ENCODE results near the gene IL17D. TPM values are rescaled to one million over a fixed set of nuclear protein-coding genes. Genes with fewer than 3 reads are reported as not detected.

IL17D gene
- total RNA-seq, 1 experiment from 2014 or later = 2.2 TPM

DNA sequence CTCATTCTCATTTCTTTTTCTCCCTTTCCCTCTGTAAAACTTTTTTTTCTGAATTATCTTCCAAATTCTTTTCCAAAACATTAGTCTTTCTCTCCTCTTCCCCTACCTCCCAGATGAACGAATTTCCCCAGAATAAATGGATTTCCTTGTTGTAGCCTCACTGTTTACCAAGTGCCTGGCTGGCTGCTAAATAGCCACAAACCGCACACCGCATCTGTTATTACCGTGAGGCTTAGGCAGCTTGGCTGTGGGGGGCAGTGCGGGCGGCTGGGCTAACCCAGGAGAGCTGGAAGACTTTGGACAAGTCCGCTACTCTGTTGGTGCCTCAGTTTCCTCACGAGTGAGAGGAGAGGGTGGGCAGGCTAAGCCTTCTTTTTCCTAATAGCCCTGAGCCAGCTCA, 10.7 kb downstream of the IL17D start:
- no TSS peak for BruUV-seq (replicated peaks)
- Mint-ChIP-seq H3K27ac (ENCODE audit: unreplicated experiment) (no peak overlapping the region), H3K27me3 (ENCODE audit: insufficient read depth, unreplicated experiment) (no peaks in the 10 kb centered on the region), H3K36me3 (ENCODE audit: insufficient read depth, unreplicated experiment) (peaks cover 6% of the 10 kb centered on the region), H3K9me3 (ENCODE audit: unreplicated experiment) (no peaks in the 10 kb centered on the region), H3K4me1 (ENCODE audit: low read depth, unreplicated experiment) (no peaks in the 10 kb centered on the region), H3K4me3 (ENCODE audit: unreplicated experiment) (no peak overlapping the region)
- no peaks in the 10 kb centered on the region for H3K36me3 ChIP-seq (ENCODE audit: control insufficient read depth, insufficient read depth, low read length)
- no peaks in the 10 kb centered on the region for H3K9me3 ChIP-seq
- H3K4me3 ChIP-seq (ENCODE audit: low read depth, low read length) = no peak overlapping the region
- CTCF ChIA-PET = no interaction called here
- POLR2A ChIA-PET = no interaction called here
- DNase-seq = no peak
- H3K4me1 ChIP-seq = peaks cover 8% of the 10 kb centered on the region; the same call in 1 of the 2 replicates
- intact Hi-C loops (cut with micrococcal nuclease; ENCODE audit: unreplicated experiment) = no loop called here
- H3K27me3 ChIP-seq (replicated peaks; ENCODE audit: control insufficient read depth, insufficient read depth, low read length) = no peaks in the 10 kb centered on the region
- TF ChIP-seq, protein P1, sequence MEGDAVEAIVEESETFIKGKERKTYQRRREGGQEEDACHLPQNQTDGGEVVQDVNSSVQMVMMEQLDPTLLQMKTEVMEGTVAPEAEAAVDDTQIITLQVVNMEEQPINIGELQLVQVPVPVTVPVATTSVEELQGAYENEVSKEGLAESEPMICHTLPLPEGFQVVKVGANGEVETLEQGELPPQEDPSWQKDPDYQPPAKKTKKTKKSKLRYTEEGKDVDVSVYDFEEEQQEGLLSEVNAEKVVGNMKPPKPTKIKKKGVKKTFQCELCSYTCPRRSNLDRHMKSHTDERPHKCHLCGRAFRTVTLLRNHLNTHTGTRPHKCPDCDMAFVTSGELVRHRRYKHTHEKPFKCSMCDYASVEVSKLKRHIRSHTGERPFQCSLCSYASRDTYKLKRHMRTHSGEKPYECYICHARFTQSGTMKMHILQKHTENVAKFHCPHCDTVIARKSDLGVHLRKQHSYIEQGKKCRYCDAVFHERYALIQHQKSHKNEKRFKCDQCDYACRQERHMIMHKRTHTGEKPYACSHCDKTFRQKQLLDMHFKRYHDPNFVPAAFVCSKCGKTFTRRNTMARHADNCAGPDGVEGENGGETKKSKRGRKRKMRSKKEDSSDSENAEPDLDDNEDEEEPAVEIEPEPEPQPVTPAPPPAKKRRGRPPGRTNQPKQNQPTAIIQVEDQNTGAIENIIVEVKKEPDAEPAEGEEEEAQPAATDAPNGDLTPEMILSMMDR (IDR thresholded peaks at IDR 0.05; ENCODE audit: insufficient read depth in 1 of 2, low read depth in 1 of 2, low read length in 1 of 2, severe bottlenecking in 1 of 2, unreplicated experiment in 1 of 2) = no peak

DNA sequence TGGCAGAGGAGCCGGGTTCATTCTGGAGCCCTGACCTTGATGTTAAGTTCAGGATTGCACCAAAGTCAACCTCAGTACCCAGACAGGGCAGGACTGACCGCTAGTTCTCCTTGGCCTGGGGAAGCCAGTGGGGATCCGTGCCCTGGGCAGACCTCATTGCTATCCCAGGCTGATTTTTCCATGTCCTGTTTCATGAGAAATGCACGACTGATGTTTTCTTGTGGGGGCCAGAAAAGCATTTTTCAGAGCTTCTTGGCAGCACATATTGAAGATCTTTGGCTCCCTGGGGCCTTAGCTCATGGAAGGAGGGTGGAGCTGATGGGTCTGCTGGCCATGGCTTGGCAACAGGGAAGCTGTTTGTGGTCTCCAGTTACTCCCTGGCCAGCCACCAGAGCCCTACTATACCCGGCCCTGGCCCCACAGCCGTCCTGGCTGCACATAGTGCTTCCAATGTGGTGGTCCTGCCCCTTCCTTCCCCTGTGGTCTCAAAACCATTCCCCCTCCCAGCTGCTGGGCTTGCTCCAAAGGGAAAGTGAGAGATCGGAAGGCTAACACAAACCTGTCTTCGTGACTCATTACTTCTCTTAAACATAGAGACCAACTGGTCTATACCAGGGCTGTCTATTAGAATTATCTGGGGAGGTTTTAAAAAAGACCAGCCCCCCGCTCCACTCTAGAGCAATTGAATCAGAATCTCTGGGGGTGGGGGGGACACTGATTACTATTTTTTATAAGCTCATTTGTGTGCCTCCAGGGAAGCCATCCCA, 11.2 kb downstream of the IL17D start:
- TF ChIP-seq, protein P1 (IDR thresholded peaks at IDR 0.05; ENCODE audit: insufficient read depth in 1 of 2, low read depth in 1 of 2, low read length in 1 of 2, severe bottlenecking in 1 of 2, unreplicated experiment in 1 of 2) = no peak
- Mint-ChIP-seq H3K27ac (ENCODE audit: unreplicated experiment) (no peak overlapping the region), H3K9me3 (ENCODE audit: unreplicated experiment) (no peaks in the 10 kb centered on the region), H3K36me3 (ENCODE audit: insufficient read depth, unreplicated experiment) (peaks cover 6% of the 10 kb centered on the region), H3K4me1 (ENCODE audit: low read depth, unreplicated experiment) (no peaks in the 10 kb centered on the region), H3K4me3 (ENCODE audit: unreplicated experiment) (no peak overlapping the region), H3K27me3 (ENCODE audit: insufficient read depth, unreplicated experiment) (no peaks in the 10 kb centered on the region)
- H3K4me1 ChIP-seq = peaks cover 8% of the 10 kb centered on the region; the same call in 1 of the 2 replicates
- POLR2A ChIA-PET = no interaction called here
- H3K4me3 ChIP-seq (ENCODE audit: low read depth, low read length) = no peak overlapping the region
- BruUV-seq (replicated peaks) = no TSS peak
- H3K27me3 ChIP-seq (replicated peaks; ENCODE audit: control insufficient read depth, insufficient read depth, low read length) = no peaks in the 10 kb centered on the region
- H3K36me3 ChIP-seq (ENCODE audit: control insufficient read depth, insufficient read depth, low read length) = no peaks in the 10 kb centered on the region
- intact Hi-C loops (cut with micrococcal nuclease; ENCODE audit: unreplicated experiment) = no loop called here
- CTCF ChIA-PET = interaction anchor here (1.0 kb wide), 1 partner anchor 11 kb away, joined by 3 read pairs; no protein-coding TSS in a partner anchor
- DNase-seq = no peak
- no peaks in the 10 kb centered on the region for H3K9me3 ChIP-seq

DNA sequence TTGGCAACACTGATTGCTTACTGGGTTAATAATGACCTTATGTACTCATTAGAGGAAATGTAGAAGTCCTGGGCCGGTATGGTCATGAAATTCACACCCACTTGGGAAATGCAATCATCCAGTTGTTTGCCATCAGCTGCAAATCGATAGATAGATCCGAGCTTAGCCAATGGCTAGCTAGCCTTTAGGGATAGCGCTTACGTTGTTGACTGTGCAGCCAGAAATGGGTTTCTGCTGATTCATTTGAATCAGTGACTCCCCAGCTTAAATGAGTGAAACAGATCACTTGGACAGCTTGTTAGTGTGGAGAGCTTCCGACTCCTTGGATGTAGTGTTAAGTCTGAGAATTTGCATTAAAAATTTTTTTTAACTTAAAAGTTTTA, 11.8 kb downstream of the IL17D start:
- H3K27ac Mint-ChIP-seq (ENCODE audit: unreplicated experiment) = no peak overlapping the region
- no TSS peak for BruUV-seq (replicated peaks)
- CTCF ChIA-PET = interaction anchor here (1.0 kb wide), 1 partner anchor 11 kb away, joined by 3 read pairs; no protein-coding TSS in a partner anchor
- no peaks in the 10 kb centered on the region for H3K9me3 Mint-ChIP-seq (ENCODE audit: unreplicated experiment)
- no peaks in the 10 kb centered on the region for H3K4me1 Mint-ChIP-seq (ENCODE audit: low read depth, unreplicated experiment)
- Histone ChIP-seq H3K4me3 (ENCODE audit: low read depth, low read length) (no peak overlapping the region), H3K36me3 (ENCODE audit: control insufficient read depth, insufficient read depth, low read length) (no peaks in the 10 kb centered on the region), H3K4me1 (peaks cover 8% of the 10 kb centered on the region; the same call in 1 of the 2 replicates), H3K27me3 (replicated peaks; ENCODE audit: control insufficient read depth, insufficient read depth, low read length) (no peaks in the 10 kb centered on the region), H3K9me3 (no peaks in the 10 kb centered on the region)
- H3K4me3 Mint-ChIP-seq (ENCODE audit: unreplicated experiment) = no peak overlapping the region
- peaks cover 6% of the 10 kb centered on the region for H3K36me3 Mint-ChIP-seq (ENCODE audit: insufficient read depth, unreplicated experiment)
- TF ChIP-seq, protein P1 (IDR thresholded peaks at IDR 0.05; ENCODE audit: insufficient read depth in 1 of 2, low read depth in 1 of 2, low read length in 1 of 2, severe bottlenecking in 1 of 2, unreplicated experiment in 1 of 2) = no peak
- POLR2A ChIA-PET = interaction anchor here (0.6 kb wide), 1 partner anchor 567 kb away, joined by 4 read pairs; no protein-coding TSS in a partner anchor
- intact Hi-C loops (cut with micrococcal nuclease; ENCODE audit: unreplicated experiment) = no loop called here
- DNase-seq = no peak
- H3K27me3 Mint-ChIP-seq (ENCODE audit: insufficient read depth, unreplicated experiment) = no peaks in the 10 kb centered on the region

Data from Caco-2 (cell line).